ENCODE results near the gene RADIL.

RADIL gene

GRCh38 chr7:4807598-4808016 is 75.9 kb downstream of the RADIL start (continued):
- no peak for TF ChIP-seq ZNF449 (tag by site-specific recombination; IDR thresholded peaks at IDR 0.05)
- TF ChIP-seq ZNF341 (tag by site-specific recombination; IDR thresholded peaks at IDR 0.05; ENCODE audit: low read depth), result no peak
- TF ChIP-seq MEIS1 (CRISPR knock-in tag; IDR thresholded peaks at IDR 0.05; ENCODE audit: borderline replicate concordance), result no peak

GRCh38 chr7:4806983-4807597 is 76.4 kb downstream of the RADIL start:
- TF ChIP-seq SALL2 (tag by site-specific recombination; IDR thresholded peaks at IDR 0.05; ENCODE audit: borderline replicate concordance) (no peak), ZNF654 (tag by site-specific recombination; IDR thresholded peaks at IDR 0.05; ENCODE audit: low read depth) (no peak), ZNF175 (tag by site-specific recombination; IDR thresholded peaks at IDR 0.05) (no peak), KLF10 (tag by site-specific recombination; IDR thresholded peaks at IDR 0.05) (no peak), KLF8 (tag by site-specific recombination; IDR thresholded peaks at IDR 0.05) (no peak)
- CTCF ChIA-PET, result interaction anchor here (0.5 to 0.9 kb wide), 3 partner anchors 8 to 16 kb away, joined by 4 to 5 read pairs (median 4); no protein-coding TSS in a partner anchor
- no peaks in the 10 kb centered on the region for H3K9me3 ChIP-seq (ENCODE audit: control insufficient read depth, insufficient read depth, low read depth, low read length)
- H3K36me3 ChIP-seq (ENCODE audit: control insufficient read depth in 2 of 2, insufficient read depth in 1 of 2, low read length in 2 of 2), result no peaks in the 10 kb centered on the region; a peak in 1 of 3 replicates
- no peak overlapping the region for H3K4me3 ChIP-seq (ENCODE audit: low read depth, low read length)
- H3K27ac ChIP-seq (ENCODE audit: extremely low read depth, low read depth, low read length), result no peak overlapping the region
- H3K4me1 ChIP-seq (ENCODE audit: control insufficient read depth, insufficient read depth, low read length), result no peaks in the 10 kb centered on the region
- POLR2A ChIA-PET, result no interaction called here

- Histone ChIP-seq H3K27ac (ENCODE audit: extremely low read depth, low read depth, low read length) (no peak overlapping the region), H3K4me3 (ENCODE audit: low read depth, low read length) (no peak overlapping the region), H3K36me3 (ENCODE audit: control insufficient read depth in 2 of 2, insufficient read depth in 1 of 2, low read length in 2 of 2) (no peaks in the 10 kb centered on the region), H3K9me3 (ENCODE audit: control insufficient read depth, insufficient read depth, low read depth, low read length) (no peaks in the 10 kb centered on the region), H3K4me1 (ENCODE audit: control insufficient read depth, insufficient read depth, low read length) (no peaks in the 10 kb centered on the region)
- CTCF ChIA-PET, result no interaction called here
- POLR2A ChIA-PET, result no interaction called here
- no peak for TF ChIP-seq ZNF624 (tag by site-specific recombination; IDR thresholded peaks at IDR 0.05)
- no peak for TF ChIP-seq ZBTB20 (tag by site-specific recombination; IDR thresholded peaks at IDR 0.05)
- no peak for TF ChIP-seq ZNF621 (tag by site-specific recombination; IDR thresholded peaks at IDR 0.05)
- TF ChIP-seq GFI1B (tag by site-specific recombination; IDR thresholded peaks at IDR 0.05), result no peak
- TF ChIP-seq ZNF398 (tag by site-specific recombination; IDR thresholded peaks at IDR 0.05), result no peak
- TF ChIP-seq ZNF549 (tag by site-specific recombination; IDR thresholded peaks at IDR 0.05), result no peak
- no peak for TF ChIP-seq ZNF501 (tag by site-specific recombination; IDR thresholded peaks at IDR 0.05)
- TF ChIP-seq ZNF214 (tag by site-specific recombination; IDR thresholded peaks at IDR 0.05; ENCODE audit: borderline replicate concordance), result no peak
- TF ChIP-seq PRDM1 (tag by site-specific recombination; IDR thresholded peaks at IDR 0.05), result no peak
- TF ChIP-seq ZNF184 (tag by site-specific recombination; IDR thresholded peaks at IDR 0.05), result no peak
- no peak for TF ChIP-seq ZNF354C (tag by site-specific recombination; IDR thresholded peaks at IDR 0.05; ENCODE audit: borderline replicate concordance, low read depth)
- TF ChIP-seq REST (tag by site-specific recombination; IDR thresholded peaks at IDR 0.05), result no peak
- TF ChIP-seq ZNF366 (tag by site-specific recombination; conservative IDR thresholded peaks at IDR 0.05), result no peak
- no peak for TF ChIP-seq ZNF677 (tag by site-specific recombination; IDR thresholded peaks at IDR 0.05)
- TF ChIP-seq EGR2 (tag by site-specific recombination; IDR thresholded peaks at IDR 0.05; ENCODE audit: low read depth), result no peak
- no peak for TF ChIP-seq ZNF416 (tag by site-specific recombination; IDR thresholded peaks at IDR 0.05)
Measured at GRCh38 chr7:4805984-4806300, 77.6 kb downstream of the RADIL start.
